HG02943 (cell line): ENCODE results near the gene ABCC1.
"Not testable (repeated sequence)": the region's sequence is repeated elsewhere in the genome, so short reads cannot be mapped to it uniquely, and the experiment has no call there.

Experiments
- ATAC-seq: cut with Tn5 transposase; IDR thresholded peaks from one replicate; pipeline ENCODE4 v1.9.1; 2021; ENCODE audit warnings: mild to moderate bottlenecking, low read depth, moderate library complexity; ENCODE audit not compliant: unreplicated experiment

ABCC1 gene

DNA sequence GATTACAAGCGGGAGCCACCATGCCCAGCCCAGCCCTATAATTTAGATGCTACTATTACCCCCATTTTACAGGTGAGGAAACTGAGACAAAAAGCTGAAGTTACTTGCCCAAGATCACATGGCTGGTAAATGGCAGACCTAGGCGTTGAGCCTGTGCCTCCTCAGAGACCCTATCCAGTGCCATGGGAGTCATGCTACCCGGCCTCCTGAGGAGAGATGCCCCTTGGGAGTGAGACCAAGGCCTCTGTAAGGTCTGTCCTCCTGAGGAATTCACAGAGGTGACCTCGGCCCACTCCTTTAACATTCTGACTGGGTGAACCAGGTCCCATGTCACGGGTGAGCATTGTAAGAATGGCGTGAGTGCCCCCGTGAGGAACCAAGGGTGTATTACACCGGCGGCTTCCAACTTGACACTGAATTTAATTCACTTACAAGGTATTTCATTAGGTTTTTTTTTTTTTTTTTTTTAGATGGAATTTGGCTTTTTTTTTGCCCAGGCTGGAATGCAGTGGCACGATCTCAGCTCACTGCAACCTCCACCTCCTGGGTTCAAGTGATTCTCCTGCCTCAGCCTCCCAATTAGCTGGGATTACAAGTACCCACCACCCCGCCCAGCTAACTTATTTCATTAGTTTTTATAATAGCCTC is 178.2 kb downstream of the ABCC1 start:
- no peak for ATAC-seq

DNA sequence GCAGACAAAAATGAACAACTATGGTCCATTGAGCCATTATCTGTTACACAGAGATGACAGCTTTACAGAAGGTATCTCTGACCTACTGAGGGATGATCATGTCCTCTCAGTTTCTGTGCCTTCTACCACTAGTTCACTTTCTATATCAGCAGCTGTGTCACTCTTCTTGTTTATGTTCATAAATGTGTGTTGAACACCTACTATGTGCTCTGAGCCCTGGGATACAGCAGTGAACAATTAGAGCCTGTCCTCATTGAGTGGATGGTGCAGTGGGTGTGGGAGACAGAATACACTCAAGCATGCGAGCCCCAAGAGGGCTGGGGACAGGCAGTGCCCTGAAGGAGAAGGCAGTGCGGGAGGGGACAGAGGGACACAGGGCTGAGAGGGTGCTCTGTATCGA is 181.8 kb downstream of the ABCC1 start:
- no peak for ATAC-seq

- ATAC-seq: no peak
These were observed 182.2 kb downstream of the ABCC1 start for GRCh38 chr16:16131659-16132058.

DNA sequence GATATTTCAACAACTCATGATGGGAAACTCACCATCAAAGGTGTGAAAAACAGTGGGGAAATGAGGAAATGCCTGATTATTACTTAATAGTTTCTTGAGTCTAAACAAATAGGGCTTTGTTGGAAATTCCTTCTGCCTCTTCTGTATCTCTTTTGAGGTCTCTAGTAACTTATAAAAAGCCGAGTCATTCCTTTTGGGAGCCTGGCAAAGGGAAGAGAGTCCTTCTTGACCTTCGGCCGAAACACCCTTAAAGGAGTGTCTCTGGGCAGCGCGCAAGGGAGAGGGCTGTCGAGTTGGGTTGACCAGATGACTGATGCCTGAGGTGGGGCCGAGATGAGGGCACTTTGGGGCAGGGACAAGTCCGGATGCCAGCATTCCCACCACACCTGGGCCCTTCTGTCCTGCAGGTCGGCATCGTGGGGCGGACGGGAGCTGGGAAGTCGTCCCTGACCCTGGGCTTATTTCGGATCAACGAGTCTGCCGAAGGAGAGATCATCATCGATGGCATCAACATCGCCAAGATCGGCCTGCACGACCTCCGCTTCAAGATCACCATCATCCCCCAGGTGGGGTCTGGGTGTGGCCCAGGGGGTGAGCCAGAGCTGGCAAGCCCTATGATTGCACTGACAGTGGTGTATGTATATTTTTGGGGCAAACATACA is 184.7 kb downstream of the ABCC1 start:
- no peak for ATAC-seq

DNA sequence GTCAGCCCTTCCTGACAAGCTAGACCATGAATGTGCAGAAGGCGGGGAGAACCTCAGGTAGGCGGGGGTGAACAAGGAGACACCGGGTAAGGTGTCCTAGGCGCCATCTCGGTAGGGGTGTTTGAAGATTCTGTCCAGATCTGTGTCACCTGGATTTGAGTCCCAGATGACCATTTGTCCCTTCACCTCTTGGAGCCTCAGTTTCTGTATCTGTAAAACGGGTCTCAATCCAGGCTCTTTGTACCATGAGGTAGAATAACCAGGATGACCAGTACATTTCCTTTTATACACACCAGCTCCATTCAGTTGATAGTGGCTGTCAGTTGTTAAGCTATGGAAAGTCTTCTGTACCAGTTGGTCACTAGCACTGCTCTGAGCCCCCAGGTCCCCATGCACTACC is 187.2 kb downstream of the ABCC1 start:
- no peak for ATAC-seq

- ATAC-seq: no peak
These were observed 187.7 kb downstream of the ABCC1 start for GRCh38 chr16:16137110-16137509.

DNA sequence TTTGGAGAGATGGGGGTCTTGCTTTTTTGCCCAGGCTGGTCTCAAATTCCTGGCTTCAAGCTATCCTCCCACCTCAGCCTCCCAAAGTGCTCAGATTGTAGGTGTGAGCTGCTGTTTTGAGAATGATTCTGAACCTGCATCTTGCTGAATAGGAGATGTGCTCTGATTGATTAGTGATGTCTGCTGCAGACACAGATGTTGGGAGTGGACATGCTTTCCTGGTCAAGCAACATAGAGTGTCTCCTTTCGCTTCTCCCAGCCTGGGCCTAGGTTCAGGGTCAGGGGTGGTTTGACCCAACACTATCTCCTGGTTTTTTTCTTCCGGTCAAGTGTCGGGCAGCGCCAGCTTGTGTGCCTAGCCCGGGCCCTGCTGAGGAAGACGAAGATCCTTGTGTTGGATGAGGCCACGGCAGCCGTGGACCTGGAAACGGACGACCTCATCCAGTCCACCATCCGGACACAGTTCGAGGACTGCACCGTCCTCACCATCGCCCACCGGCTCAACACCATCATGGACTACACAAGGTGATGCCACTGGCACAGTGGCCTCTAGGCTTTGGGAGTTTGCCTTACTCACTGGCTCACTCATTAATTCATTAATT is 188.7 kb downstream of the ABCC1 start:
- ATAC-seq: no peak

GRCh38 chr16:16139061-16139460 is 189.6 kb downstream of the ABCC1 start:
- ATAC-seq: no peak

- ATAC-seq: no peak
These were observed 190.4 kb downstream of the ABCC1 start for GRCh38 chr16:16139806-16140205.

GRCh38 chr16:16140537-16140936 is 191.1 kb downstream of the ABCC1 start:
- ATAC-seq: no peak

DNA sequence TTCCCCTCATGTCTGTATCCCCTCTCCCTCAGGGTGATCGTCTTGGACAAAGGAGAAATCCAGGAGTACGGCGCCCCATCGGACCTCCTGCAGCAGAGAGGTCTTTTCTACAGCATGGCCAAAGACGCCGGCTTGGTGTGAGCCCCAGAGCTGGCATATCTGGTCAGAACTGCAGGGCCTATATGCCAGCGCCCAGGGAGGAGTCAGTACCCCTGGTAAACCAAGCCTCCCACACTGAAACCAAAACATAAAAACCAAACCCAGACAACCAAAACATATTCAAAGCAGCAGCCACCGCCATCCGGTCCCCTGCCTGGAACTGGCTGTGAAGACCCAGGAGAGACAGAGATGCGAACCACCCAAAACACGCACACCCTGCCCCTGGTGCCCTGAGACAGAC is 191.7 kb downstream of the ABCC1 start:
- no peak for ATAC-seq

DNA sequence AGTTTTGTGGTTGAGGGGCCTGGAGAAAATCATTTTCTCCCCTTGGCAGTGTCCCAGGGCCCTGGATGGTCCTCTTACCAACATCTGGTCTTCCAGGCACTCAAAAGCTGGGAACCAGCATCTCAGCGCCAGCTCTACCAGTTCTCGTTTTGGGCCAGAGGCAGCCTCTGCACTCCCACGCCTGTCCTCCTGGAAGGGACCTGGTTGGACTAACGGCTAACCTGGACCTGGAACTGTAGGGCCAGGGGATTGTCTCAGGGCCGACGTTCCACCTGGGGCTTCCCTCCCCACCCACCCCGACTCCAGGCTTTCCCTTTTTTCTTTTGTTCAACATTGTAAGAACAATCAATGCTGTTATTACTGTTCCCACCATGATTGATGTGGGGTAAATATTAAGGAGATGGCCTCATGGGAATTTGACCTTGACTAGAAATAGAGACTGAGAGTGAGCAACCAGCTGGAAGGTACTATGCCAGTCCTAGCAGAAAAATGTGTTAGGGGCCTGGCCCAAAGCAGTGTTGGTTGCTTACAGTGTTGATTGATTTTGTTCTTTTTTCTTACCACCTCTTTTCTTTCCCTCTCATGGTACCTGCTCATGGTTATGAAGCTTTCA is 192.5 kb downstream of the ABCC1 start:
- ATAC-seq: no peak

- no peak for ATAC-seq
These were observed 193.8 kb downstream of the ABCC1 start for GRCh38 chr16:16143038-16143763.

- no peak for ATAC-seq
These were observed 194.5 kb downstream of the ABCC1 start for GRCh38 chr16:16143931-16144330.

GRCh38 chr16:16144416-16144815 is 195.0 kb downstream of the ABCC1 start:
- no peak for ATAC-seq

DNA sequence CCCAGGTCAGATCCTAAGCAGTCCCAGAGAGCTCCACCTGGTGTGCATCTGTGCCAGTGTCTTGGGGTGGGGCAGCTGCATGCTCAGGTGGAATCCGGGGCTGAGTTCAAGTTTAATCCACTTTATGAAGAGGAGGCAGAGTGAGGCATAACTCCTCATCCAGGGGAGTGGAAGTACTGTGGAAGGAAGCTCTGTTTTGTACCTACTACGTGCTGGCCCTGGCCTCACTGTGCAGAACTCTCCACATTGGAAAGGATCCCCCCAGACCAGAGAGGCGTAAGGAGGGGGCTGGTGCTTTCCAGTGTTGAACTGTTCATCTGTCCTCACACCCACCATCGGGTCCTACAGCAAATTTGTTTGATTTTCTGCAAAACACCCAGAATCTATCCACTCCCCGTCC is 195.9 kb downstream of the ABCC1 start:
- ATAC-seq: no peak

GRCh38 chr16:16146380-16147315 is 197.2 kb downstream of the ABCC1 start:
- no peak for ATAC-seq

DNA sequence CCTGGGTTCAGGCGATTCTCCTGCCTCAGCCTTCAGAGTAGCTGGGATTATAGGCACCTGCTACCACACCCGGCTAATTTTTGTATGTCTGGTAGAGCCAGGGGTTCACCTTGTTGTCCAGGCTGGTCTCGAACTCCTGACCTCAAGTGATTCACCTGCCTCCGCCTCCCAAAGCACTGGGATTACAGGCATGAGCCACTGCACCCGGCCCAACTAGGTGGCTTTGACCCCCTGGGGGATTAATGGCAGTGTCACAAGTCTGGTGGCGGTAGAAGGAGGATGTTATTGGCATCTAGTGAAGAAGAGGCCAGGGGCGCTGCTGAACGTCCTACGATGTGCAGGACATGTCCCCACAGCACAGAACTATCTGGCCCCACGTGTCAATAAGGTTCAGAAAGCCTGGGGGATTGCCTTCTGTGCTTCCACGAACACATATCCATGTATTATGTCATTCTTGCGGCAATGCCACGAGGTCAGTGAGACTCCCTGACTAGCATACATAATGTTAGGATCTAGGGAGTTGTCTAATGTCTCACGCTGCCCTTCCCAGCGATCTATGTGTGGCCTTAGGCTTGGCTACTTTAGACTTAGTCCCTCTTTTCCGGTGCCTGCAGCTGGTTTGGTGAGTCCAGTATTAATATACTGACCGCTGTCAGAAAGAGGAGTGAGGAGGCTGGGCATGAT is 198.0 kb downstream of the ABCC1 start:
- no peak for ATAC-seq

DNA sequence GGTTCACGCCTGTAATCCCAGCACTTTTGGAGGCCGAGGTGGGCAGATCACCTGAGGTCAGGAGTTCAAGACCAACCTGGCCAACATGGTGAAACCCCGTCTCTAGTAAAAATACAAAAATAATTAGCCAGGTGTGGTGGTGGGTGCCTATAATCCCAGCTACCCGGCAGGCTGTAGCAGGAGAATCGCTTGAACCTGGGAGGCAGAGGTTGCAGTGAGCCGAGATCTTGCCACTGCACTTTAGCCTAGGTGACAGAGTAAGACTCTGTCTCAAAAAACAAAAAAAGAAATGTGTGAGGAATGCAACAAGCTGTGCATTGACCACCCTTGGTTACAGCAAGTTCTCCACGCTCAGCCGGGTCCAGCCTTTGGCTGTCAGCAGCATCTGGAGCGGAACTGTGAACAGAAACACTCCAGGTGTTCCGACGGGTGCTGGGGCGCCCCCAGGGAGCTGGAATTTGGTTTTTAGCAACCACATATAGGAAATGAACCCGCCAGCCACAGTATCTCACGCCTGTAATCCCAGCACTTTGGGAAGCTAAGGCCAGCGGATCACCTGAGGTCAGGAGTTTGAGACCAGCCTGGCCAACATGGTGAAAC is 198.7 kb downstream of the ABCC1 start:
- not testable (repeated sequence) for ATAC-seq
